Measurements from ENCODE around the gene LCLAT1.

DNA sequence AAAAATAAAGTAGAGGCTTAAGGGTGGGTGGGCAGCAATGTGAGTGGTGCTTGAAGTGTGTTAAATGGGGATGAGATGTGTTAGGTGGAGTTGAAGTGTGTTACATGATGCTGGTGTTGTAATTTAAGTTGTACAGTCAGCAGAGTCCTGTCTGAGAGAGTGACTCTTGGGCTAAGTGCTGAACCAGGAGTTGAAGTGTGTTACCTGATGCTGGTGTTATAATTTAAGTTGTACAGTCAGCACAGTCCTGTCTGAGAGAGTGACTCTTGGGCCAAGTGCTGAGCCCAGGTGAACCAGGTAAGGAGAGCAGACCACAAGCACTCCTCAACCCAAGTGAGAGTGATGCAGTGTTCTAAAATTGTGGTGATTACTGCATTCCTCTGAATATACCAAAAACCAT lies 40.6 kb downstream of the LCLAT1 start:
- TF ChIP-seq POLR2A (IDR thresholded peaks at IDR 0.05; ENCODE audit: low read depth, low read length) (no peak), TAF1 (IDR thresholded peaks at IDR 0.05; ENCODE audit: borderline replicate concordance, low read depth, low read length) (no peak)

All from GM12892 (cell line).